Type B pancreatic cell (in vitro differentiated cells): ENCODE data around the gene CARHSP1. TPM values are rescaled to one million over a fixed set of nuclear protein-coding genes. Genes with fewer than 3 reads are reported as not detected.

ENCODE experiments used
- DNase-seq: peaks from one replicate; pipeline ENCODE4 v3.0.0; 2021; ENCODE audit warnings: mixed read lengths; ENCODE audit not compliant: unreplicated experiment; ENCODE audit errors: extremely low spot score
- H3K27ac Mint-ChIP-seq: 2 replicates; pipeline ENCODE4 v1.8.0; 2021; ENCODE audit warnings: mild to moderate bottlenecking, mixed read lengths
- H3K27me3 Mint-ChIP-seq: 2 replicates; pipeline ENCODE4 v1.8.0; 2021; ENCODE audit warnings: mixed read lengths
- H3K36me3 Mint-ChIP-seq: 2 replicates; pipeline ENCODE4 v1.8.0; 2021; ENCODE audit warnings: mixed read lengths
- H3K4me1 Mint-ChIP-seq: one replicate; pipeline ENCODE4 v1.8.0; 2021; ENCODE audit warnings: mixed read lengths; ENCODE audit not compliant: unreplicated experiment
- H3K4me3 Mint-ChIP-seq: 2 replicates; pipeline ENCODE4 v1.8.0; 2021; ENCODE audit warnings: mild to moderate bottlenecking, mixed read lengths
- H3K9me3 Mint-ChIP-seq: 2 replicates; pipeline ENCODE4 v1.8.0; 2021; ENCODE audit warnings: mixed read lengths
- CTCF ChIP-seq: fragments of 200-600 bp; sonication (generic); conservative IDR thresholded peaks from 2 replicates; pipeline ENCODE4 v1.5.0; 2021; ENCODE audit warnings: antibody characterized with exemption, mild to moderate bottlenecking
- total RNA-seq: library from RNA; stranded (reverse); gene quantifications from 2 replicates; pipeline ENCODE4 v1.2.1, GENCODE V29; 2021; ENCODE audit warnings: low replicate concordance

CARHSP1 gene
- total RNA-seq, 1 donor from 2014 or later, result 84.6 TPM

- no peaks in the 10 kb centered on the region for H3K27me3 Mint-ChIP-seq
- no peaks in the 10 kb centered on the region for H3K9me3 Mint-ChIP-seq
- peak overlapping the region; percentile 97 for H3K27ac Mint-ChIP-seq
- no peak for TF ChIP-seq CTCF
- peak overlapping the region; percentile 95 for H3K4me3 Mint-ChIP-seq
- H3K36me3 Mint-ChIP-seq, result no peaks in the 10 kb centered on the region
- DNase-seq, result no peak
- H3K4me1 Mint-ChIP-seq, result peaks cover 44% of the 10 kb centered on the region
These were observed 1.4 kb downstream of the CARHSP1 start for GRCh38 chr16:8867216-8867931.

GRCh38 chr16:8866884-8867215, 2.0 kb downstream of the CARHSP1 start:
- no peak for DNase-seq
- no peak for TF ChIP-seq CTCF
- no peaks in the 10 kb centered on the region for H3K9me3 Mint-ChIP-seq
- no peaks in the 10 kb centered on the region for H3K27me3 Mint-ChIP-seq
- peak overlapping the region; percentile 95 for H3K4me3 Mint-ChIP-seq
- H3K27ac Mint-ChIP-seq, result peak overlapping the region; percentile 97
- H3K4me1 Mint-ChIP-seq, result peaks cover 44% of the 10 kb centered on the region
- peaks cover 4% of the 10 kb centered on the region for H3K36me3 Mint-ChIP-seq

GRCh38 chr16:8866118-8866883, 2.5 kb downstream of the CARHSP1 start:
- Mint-ChIP-seq H3K4me1 (peaks cover 44% of the 10 kb centered on the region), H3K36me3 (peaks cover 4% of the 10 kb centered on the region), H3K4me3 (peak overlapping the region; percentile 95), H3K9me3 (no peaks in the 10 kb centered on the region), H3K27me3 (no peaks in the 10 kb centered on the region), H3K27ac (peak overlapping the region; percentile 90)
- DNase-seq, result no peak
- no peak for TF ChIP-seq CTCF

GRCh38 chr16:8865145-8865882, 3.5 kb downstream of the CARHSP1 start:
- no peak for DNase-seq
- Mint-ChIP-seq H3K27me3 (no peaks in the 10 kb centered on the region), H3K4me1 (peaks cover 38% of the 10 kb centered on the region), H3K27ac (peak overlapping the region; percentile 72), H3K9me3 (no peaks in the 10 kb centered on the region), H3K4me3 (peak overlapping the region; percentile 95), H3K36me3 (peaks cover 4% of the 10 kb centered on the region)
- no peak for TF ChIP-seq CTCF

GRCh38 chr16:8864480-8865110, 4.2 kb downstream of the CARHSP1 start:
- DNase-seq, result no peak
- Mint-ChIP-seq H3K27me3 (no peaks in the 10 kb centered on the region), H3K9me3 (no peaks in the 10 kb centered on the region), H3K27ac (peak overlapping the region; percentile 78), H3K4me3 (peak overlapping the region; percentile 95), H3K4me1 (peaks cover 42% of the 10 kb centered on the region), H3K36me3 (peaks cover 4% of the 10 kb centered on the region)
- no peak for TF ChIP-seq CTCF
